Measurements from ENCODE around the gene LPAR1. TPM values are rescaled to one million over a fixed set of nuclear protein-coding genes. Genes with fewer than 3 reads are reported as not detected.
A peak's percentile ranks its signal among the peaks of the same experiment; 100 is the strongest.

The LPAR1 gene
- total and polyA plus RNA-seq, 2 of the 8 experiments (the other 6 are each of a cell fraction or from before 2014, with no cell fraction given): 3.4 to 5.1 TPM

GRCh38 chr9:111037708-111038330 lies 451 bp downstream of the LPAR1 start:
- Histone ChIP-seq H3K14ac (ENCODE audit: insufficient read length) (no peak overlapping the region), H3K4me3 (ENCODE audit: extremely low read depth in 1 of 4, insufficient read depth in 2 of 4, low read depth in 3 of 4, low read length in 4 of 4) (peak overlapping the region; percentile 60 to 92 (median 66)), H2BK120ac (replicated peaks; ENCODE audit: low read depth, low read length) (no peak overlapping the region), H2BK12ac (ENCODE audit: low read depth, low read length) (no peak overlapping the region), H3K4me1 (replicated peaks in 1 of 4; ENCODE audit: control insufficient read depth in 3 of 4, insufficient read depth in 4 of 4, low read length in 3 of 4) (peaks cover 0 to 7% (median under 1%) of the 10 kb centered on the region in 4 experiments; a peak in 2 of 7 replicates), H3K23me2 (ENCODE audit: low read depth, low read length) (peaks cover 15% of the 10 kb centered on the region; the same call in 1 of the 2 replicates), H3K56ac (replicated peaks; ENCODE audit: insufficient read length, low read depth, low read length) (no peak overlapping the region), H4K8ac (ENCODE audit: extremely low read depth, insufficient read depth, low read length) (peak overlapping the region; percentile 36; the same call in 1 of the 2 replicates), H4K91ac (replicated peaks; ENCODE audit: insufficient read length, low read length) (no peak overlapping the region), H2AFZ (ENCODE audit: low read length) (peak overlapping the region; percentile 80), H3K36me3 (ENCODE audit: control insufficient read depth in 2 of 4, insufficient read depth in 4 of 4, low read length in 3 of 4) (no peaks in the 10 kb centered on the region), H4K20me1 (replicated peaks in 1 of 2; ENCODE audit: control insufficient read depth in 1 of 2, insufficient read depth in 2 of 2, low read length in 2 of 2) (no peaks in the 10 kb centered on the region), H3K79me1 (ENCODE audit: low read depth, low read length) (no peaks in the 10 kb centered on the region), H3K23ac (ENCODE audit: insufficient read length) (no peak overlapping the region), H3K9ac (replicated peaks in 1 of 4; ENCODE audit: extremely low read depth in 1 of 4, low read depth in 3 of 4, low read length in 3 of 4) (peak overlapping the region in 3 of 4 experiments; percentile 13 to 74 (median 52); a peak in 4 of 7 replicates), H2BK15ac (ENCODE audit: low read length) (no peak overlapping the region), H3K79me2 (ENCODE audit: control insufficient read depth in 1 of 2, insufficient read depth in 2 of 2, low read length in 2 of 2) (no peaks in the 10 kb centered on the region), H3K27me3 (replicated peaks in 1 of 4; ENCODE audit: control insufficient read depth in 3 of 4, extremely low read depth in 1 of 4, insufficient read depth in 3 of 4, low read length in 3 of 4) (peaks cover 3 to 18% (median 12%) of the 10 kb centered on the region in 4 experiments), H3K9me3 (ENCODE audit: insufficient read depth in 2 of 2, low read depth in 1 of 2, low read length in 1 of 2) (no peaks in the 10 kb centered on the region), H4K5ac (ENCODE audit: insufficient read length, low read depth, low read length) (no peak overlapping the region), H3K4me2 (ENCODE audit: insufficient read depth in 1 of 2, low read depth in 2 of 2, low read length in 2 of 2) (peak overlapping the region; percentile 91 to 92), H2AK5ac (ENCODE audit: low read depth, low read length) (no peak overlapping the region), H2BK20ac (ENCODE audit: low read length) (no peak overlapping the region), H3K4ac (replicated peaks; ENCODE audit: insufficient read length, low read depth, low read length) (no peak overlapping the region), H3K18ac (ENCODE audit: extremely low read depth, low read length) (no peak overlapping the region), H3K27ac (ENCODE audit: low read depth, low read length) (no peak overlapping the region), H2BK5ac (ENCODE audit: low read depth, low read length) (no peak overlapping the region)
- POLR2A ChIA-PET (ENCODE audit: partially characterized antibody): no interaction called here
- TF ChIP-seq KDM4A (IDR thresholded peaks at IDR 0.05; ENCODE audit: low read depth, low read length, severe bottlenecking): peak; percentile 88
- TF ChIP-seq BACH1 (IDR thresholded peaks at IDR 0.05; ENCODE audit: low read length): no peak
- peak; percentile 21 for TF ChIP-seq ASH2L (IDR thresholded peaks at IDR 0.05; ENCODE audit: low read length)
- peak; percentile 35 to 65 for TF ChIP-seq RAD21 (IDR thresholded peaks at IDR 0.05 in 1 of 2, conservative IDR thresholded peaks at IDR 0.05 in 1 of 2; ENCODE audit: low read depth in 2 of 2, low read length in 2 of 2)
- no peak for TF ChIP-seq SP4 (IDR thresholded peaks at IDR 0.05; ENCODE audit: low read length)
- TF ChIP-seq RNF2 (IDR thresholded peaks at IDR 0.05; ENCODE audit: borderline replicate concordance, low read depth, low read length, missing control alignments, poor library complexity, severe bottlenecking): no peak
- peak in 1 of 2 experiments; percentile 4; a peak in 1 of 3 replicates for TF ChIP-seq EP300 (IDR thresholded peaks at IDR 0.05; ENCODE audit: borderline replicate concordance in 1 of 2, low read depth in 2 of 2, low read length in 2 of 2)
- TF ChIP-seq CTCF (IDR thresholded peaks at IDR 0.05; ENCODE audit: control extremely low read depth in 1 of 3, insufficient read depth in 1 of 3, low read depth in 1 of 3, low read length in 3 of 3): peak; percentile 41 to 70 (median 54)
- TF ChIP-seq TEAD4 (IDR thresholded peaks at IDR 0.05; ENCODE audit: low read depth, low read length): 0 out of 2 replicates have a peak, but pooled peaks have one; percentile 17
- 0% methylated on average over 35 of the region's 83 CpGs; no CpG with 5 or more reads in 1 of the 2 experiments for WGBS, 2 experiments (ENCODE audit: extremely low coverage in 1 of 2, insufficient coverage in 1 of 2, insufficient read length in 1 of 2, insufficient replicate concordance in 2 of 2, low coverage in 1 of 2, low lambda C conversion rate in 2 of 2, missing lambda C conversion rate in 1 of 2)
- no peak for FAIRE-seq
- peak in 1 of 2 experiments; percentile 70 for DNase-seq (ENCODE audit: low read depth in 1 of 2, low spot score in 2 of 2)
- CTCF ChIA-PET (ENCODE audit: partially characterized antibody): no interaction called here
